ENCODE results near the gene CD34.

CD34 gene

DNA sequence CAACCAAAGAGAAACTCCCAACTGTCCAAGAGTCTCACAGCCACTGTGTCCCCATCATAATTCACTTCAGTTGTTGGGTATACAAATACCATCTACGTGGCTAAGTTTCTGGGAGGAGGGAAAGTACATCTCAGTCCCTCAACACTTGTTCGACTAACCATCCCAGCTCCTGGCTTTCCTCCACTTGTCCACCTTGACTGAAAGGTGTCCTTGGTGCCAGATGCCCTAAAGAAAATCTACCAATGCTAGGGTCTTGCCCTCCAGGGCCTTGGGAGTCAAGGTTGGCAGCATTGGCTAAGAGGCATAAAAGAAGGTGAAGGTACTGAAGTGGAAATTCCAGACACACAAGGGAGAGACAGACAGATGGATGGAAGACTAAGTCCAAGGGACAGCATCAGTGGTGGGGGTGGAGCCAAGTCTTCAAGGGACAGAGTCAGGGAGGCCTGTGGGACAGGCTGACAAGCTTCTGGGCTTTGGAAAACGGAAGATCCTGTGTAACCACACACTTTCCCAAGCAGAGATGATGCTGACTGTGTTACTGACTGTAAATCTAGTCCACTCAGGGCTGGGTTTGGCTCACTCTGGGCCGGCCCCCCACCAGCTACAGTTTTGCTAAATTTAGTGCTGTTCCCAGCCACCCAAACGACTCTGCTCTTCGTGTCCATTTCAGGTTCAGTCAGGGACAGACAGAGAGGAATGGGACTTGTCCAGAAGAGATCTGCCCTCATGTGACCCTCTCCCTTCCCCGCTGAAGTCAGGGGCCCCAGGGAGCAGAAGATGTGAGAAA, 60.1 kb downstream of the CD34 start:
- no peak for DNase-seq

GRCh38 chr1:207849646-207850045, 61.3 kb downstream of the CD34 start:
- DNase-seq: no peak

- no peak for DNase-seq
Observed at GRCh38 chr1:207849016-207849415, 61.9 kb downstream of the CD34 start.

- DNase-seq: no peak
Observed at GRCh38 chr1:207848234-207848633, 62.7 kb downstream of the CD34 start.

DNA sequence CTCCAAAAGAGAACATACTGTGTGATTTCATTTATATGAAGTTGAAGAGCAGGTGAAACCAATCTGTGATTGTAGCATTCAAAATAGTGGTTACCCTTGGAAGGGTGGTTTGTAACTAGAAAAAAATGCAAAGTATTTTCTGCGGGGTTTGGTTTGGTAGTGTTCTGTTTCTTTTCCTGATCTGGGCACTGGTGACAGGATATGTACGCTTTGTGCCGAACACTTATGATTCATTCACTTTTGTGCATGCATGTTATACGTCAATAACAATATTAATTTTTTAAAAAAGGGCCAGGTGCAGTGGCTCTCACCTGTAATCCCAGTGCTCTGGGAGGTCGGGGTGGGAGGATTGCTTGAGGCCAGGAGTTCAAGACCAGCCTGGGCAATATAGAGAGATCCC, 63.8 kb downstream of the CD34 start:
- no peak for DNase-seq

DNA sequence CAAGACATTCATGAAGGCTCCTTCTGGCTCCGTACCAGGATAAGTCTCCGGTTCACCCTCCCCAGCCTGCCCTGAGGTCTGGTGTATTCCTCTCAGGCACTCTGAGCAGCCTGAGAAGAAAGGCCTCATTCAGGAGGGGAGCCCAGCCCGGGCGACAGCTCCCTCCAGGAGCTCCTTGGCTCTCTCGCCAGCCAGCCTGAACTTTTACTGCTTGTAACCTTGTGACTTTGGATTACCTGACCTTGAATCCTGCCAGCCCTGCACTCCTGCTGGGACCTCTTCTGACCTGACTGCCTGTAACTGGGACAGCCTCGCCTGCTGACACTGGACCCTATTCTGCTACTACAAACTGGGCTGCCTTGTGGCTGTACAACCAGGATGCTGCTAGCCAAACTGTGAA, 65.8 kb downstream of the CD34 start:
- no peak for DNase-seq

DNA sequence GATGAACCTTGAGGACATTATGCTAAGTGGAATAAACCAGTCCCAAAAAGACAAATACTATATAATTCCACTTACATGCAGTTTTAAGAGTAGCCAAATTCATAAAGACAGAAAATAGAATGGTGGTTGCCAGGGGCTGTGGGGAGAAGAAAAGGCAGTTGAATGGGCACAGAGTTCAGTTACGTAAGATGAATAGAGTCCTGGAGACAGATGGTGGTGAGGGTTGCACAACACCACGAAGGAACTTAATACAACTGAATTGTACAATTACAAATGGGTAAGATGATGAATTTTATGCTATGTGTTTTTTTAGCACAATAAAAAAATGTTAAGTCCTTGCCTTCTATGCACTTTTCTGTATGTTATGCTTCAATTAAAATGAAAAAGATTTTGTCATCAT, 66.6 kb downstream of the CD34 start:
- no peak for DNase-seq

- no peak for DNase-seq
Observed at GRCh38 chr1:207842506-207842905, 68.4 kb downstream of the CD34 start.

GRCh38 chr1:207841901-207842300, 69.0 kb downstream of the CD34 start:
- no peak for DNase-seq

- no peak for DNase-seq
Observed at GRCh38 chr1:207841293-207841692, 69.6 kb downstream of the CD34 start.

DNA sequence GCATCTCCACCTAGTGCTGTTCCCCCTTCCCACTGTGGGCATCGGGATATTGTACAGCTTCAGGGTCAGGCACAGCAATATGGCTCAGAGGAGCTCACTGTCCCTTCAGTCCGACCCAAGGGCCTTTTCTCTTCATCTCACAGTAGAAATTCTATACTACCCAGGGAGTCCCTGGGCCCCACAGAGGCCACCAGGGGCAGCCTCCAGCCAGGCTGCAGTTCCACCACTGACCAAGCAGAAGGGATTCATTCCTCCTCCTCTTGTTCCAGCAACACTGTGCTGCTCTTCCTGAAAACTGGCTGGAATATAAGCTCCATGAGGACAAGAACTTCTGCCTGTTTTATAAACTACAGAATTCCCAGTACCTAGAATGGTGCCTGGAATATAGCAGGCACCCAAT, 70.5 kb downstream of the CD34 start:
- no peak for DNase-seq

DNA sequence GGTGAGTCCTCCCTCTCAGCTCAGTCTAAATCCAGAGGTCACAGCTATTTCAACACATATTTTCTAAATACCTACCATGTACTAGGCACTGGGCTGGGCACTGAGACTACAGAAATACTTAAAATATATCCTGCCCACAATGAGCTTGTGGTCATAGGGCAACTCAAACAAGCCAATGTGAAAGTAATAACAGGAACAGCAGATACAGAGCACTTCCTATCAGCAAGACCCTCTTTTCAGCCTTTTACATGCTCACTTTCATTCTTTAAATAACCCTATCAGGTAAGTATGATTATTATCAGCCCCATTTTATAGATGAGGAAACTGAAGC, 71.9 kb downstream of the CD34 start:
- no peak for DNase-seq

DNA sequence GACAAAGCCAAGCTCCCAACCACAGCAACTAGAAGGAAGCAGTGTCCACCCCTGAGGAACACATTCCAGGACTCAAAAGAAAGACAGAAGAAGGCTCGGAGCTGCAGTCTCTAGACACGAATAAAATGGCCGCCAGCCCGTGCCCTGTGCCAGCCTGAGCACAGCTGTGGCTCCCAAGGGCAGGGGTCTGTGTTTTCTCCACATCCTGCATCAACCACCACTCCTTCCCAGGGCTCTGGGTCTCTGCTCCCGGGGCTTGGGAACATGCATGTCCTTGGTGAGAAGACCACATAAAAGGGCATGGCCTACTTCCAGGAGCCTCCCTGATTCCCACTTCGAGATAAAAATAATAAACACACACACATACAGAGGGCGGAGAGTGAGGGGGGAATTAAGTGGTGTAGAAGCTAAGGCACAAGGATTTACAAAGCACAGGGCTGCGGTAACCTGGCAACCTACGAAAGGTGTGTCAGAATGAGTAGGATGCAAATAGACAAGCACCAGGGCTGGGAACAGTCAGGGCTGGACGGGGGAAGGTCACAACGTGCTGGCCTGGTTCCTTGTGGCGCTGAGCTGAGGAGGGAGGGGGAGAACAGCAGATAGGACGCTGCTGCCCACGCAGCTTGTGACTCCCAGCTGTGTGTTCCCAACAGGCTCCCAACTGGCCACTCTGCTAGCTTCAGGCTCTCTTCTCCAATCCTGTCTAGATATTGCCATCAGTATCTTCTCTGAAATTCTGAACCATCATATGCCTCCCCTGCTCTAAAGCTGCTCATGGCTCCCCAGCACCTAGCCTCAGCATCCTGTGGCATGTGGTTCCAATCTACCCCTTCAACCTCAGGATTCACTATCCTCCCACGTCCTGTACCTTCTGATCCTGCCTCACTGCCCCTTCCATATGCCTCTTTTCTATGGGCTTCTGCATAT, 72.5 kb downstream of the CD34 start:
- no peak for DNase-seq

- DNase-seq: no peak
Observed at GRCh38 chr1:207837673-207838072, 73.3 kb downstream of the CD34 start.

GRCh38 chr1:207836591-207837347, 74.2 kb downstream of the CD34 start:
- no peak for DNase-seq

- DNase-seq: no peak
Observed at GRCh38 chr1:207835958-207836357, 75.0 kb downstream of the CD34 start.

DNA sequence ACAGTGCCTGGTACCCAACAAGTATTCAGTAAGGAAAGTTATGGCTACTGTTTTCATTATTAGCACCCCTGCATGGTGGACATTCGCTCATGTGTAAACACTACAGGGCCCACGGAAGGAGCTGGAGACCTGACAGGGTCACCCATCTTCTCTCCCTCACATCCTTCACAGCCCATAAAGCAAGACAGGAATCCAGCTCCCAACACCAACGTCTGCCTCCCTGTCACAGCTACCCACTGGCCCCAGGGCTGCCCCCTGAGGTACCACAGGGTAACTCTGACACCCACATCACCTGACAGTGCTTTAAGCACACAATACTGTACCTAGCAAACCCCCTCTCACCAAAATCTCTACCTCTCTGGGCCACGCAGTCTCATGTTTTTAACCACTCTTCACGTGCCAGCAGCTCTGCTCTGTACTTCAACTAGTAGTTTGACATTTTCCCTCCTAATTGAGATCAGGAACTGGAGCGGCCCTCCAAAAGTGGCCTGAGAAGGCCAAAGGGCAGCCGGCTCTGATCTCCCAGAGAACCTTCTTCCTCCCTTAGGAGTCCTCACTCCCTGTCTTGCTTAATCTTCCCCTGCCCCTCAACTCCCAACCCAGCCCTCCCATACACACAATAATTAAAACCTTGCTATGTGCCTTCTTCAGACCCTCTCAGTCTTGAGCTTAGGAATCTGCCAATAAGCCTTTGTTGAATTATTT, 76.8 kb downstream of the CD34 start:
- no peak for DNase-seq

DNA sequence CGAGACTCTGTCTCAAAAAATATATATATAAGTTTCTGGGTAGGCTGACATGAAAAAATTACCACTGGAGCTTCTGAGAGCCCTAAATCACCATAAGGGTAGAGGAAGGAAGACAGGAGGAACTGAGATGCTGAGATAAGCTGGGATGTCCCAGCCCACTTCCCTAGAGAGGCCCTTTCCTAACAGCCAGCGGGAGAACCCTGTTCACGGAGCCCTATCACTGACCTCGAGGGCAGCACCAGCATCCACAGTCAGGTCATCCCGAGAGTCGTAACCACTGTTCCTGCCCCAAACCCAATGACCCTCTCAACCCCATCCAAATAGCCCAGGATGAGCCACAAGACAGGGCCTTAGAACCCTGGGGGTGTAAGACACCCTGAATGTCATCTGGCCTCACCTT, 77.5 kb downstream of the CD34 start:
- no peak for DNase-seq

- no peak for DNase-seq
Observed at GRCh38 chr1:207832796-207833195, 78.1 kb downstream of the CD34 start.

DNA sequence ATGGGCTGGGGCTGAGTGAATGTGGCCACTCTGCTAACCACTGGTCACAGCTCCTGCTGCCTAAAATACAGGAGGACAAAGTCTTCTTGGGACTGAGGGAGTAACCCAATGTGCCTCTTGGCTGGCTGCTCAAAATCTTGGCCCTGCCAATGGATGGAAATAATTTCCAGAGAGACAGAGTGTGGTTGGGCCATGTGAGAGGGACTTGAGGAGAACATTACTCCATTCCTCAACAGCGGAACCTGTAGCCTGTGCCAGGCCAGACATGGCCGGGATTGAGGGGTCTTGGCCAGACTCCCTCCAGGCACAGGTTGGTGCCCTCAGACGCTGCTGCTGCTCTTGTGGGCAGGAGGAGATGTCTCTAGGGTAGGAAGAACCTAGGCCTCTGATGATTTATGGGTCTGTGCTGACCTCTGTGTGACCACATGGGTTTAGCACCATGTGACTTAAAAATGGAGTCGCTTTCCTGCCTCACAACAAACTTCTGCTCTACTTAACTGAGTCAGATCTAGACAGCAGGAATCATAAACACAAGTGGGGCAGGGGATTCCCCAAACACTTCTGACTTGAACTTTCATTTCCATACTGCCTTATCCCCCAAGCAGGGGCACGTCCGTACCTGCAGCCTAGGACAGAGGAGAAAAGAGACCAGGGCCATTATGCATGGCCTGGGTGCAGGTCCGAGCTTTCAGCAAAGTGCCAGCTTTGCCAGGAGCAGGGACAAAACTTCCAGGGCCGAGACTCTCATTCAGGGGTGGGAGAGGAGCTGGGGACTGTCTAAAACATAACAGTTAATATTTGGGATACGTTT, 79.2 kb downstream of the CD34 start:
- peak; percentile 58 for DNase-seq

Measured in CD4-positive, alpha-beta T cell treated with Interleukin-21 for 1 hour (primary cell).